HepG2 (cell line): ENCODE results near the gene SYT9. TPM values are rescaled to one million over a fixed set of nuclear protein-coding genes. Genes with fewer than 3 reads are reported as not detected.
A peak's percentile ranks its signal among the peaks of the same experiment; 100 is the strongest.

Experiments used
- CBFB ChIP-seq: sonication (generic); formaldehyde crosslinking; IDR thresholded peaks from 2 replicates; pipeline ENCODE4 v1.4.0; 2020; ENCODE audit warnings: missing genetic modification reagents
- ETV6 ChIP-seq: sonication (generic); formaldehyde crosslinking; conservative IDR thresholded peaks from 2 replicates; pipeline ENCODE4 v1.4.0; 2020; ENCODE audit warnings: missing genetic modification reagents
- GRHL1 ChIP-seq: sonication (generic); formaldehyde crosslinking; conservative IDR thresholded peaks from 2 replicates; pipeline ENCODE4 v1.8.0; 2022; ENCODE audit warnings: missing genetic modification reagents
- STAG1 ChIP-seq: sonication (generic); formaldehyde crosslinking; IDR thresholded peaks from 2 replicates; pipeline ENCODE4 v1.4.0; 2020; ENCODE audit warnings: missing genetic modification reagents
- STAT6 ChIP-seq: sonication (generic); formaldehyde crosslinking; IDR thresholded peaks from 2 replicates; pipeline ENCODE4 v1.4.0; 2020; ENCODE audit warnings: missing genetic modification reagents, mild to moderate bottlenecking, borderline replicate concordance
- TP53 ChIP-seq: sonication (generic); formaldehyde crosslinking; conservative IDR thresholded peaks from 2 replicates; pipeline ENCODE4 v1.4.0; 2020; ENCODE audit warnings: missing genetic modification reagents
- ZFP91 ChIP-seq: sonication (generic); formaldehyde crosslinking; IDR thresholded peaks from 2 replicates; pipeline ENCODE4 v1.9.0; 2022; ENCODE audit warnings: missing genetic modification reagents, mild to moderate bottlenecking, borderline replicate concordance
- ZKSCAN1 ChIP-seq: fragments of 150-350 bp; IDR thresholded peaks from 2 replicates; pipeline ENCODE4 v1.6.1; 2014; ENCODE audit warnings: low read length
- ZNF281 ChIP-seq: sonication (generic); formaldehyde crosslinking; IDR thresholded peaks from 2 replicates; pipeline ENCODE4 v1.4.0; 2020; ENCODE audit warnings: missing genetic modification reagents, borderline replicate concordance
- ZNF326 ChIP-seq: sonication (generic); formaldehyde crosslinking; IDR thresholded peaks from 2 replicates; pipeline ENCODE4 v1.4.0; 2020; ENCODE audit warnings: missing genetic modification reagents, borderline replicate concordance
- ZNF501 ChIP-seq: sonication (generic); formaldehyde crosslinking; IDR thresholded peaks from 2 replicates; pipeline ENCODE4 v1.5.1; 2020; ENCODE audit warnings: mild to moderate bottlenecking, moderate library complexity, missing genetic modification reagents
- ZNF609 ChIP-seq: sonication (generic); formaldehyde crosslinking; IDR thresholded peaks from 2 replicates; pipeline ENCODE4 v1.4.0; 2020; ENCODE audit warnings: mild to moderate bottlenecking, missing genetic modification reagents, borderline replicate concordance
- ZNF7 ChIP-seq: IDR thresholded peaks from 2 replicates; pipeline ENCODE4 v1.6.1; 2016; ENCODE audit warnings: missing biosample characterization, missing genetic modification reagents
- ZNF878 ChIP-seq: sonication (generic); formaldehyde crosslinking; IDR thresholded peaks from 2 replicates; pipeline ENCODE4 v1.8.1; 2023; ENCODE audit warnings: mild to moderate bottlenecking, missing genetic modification reagents, moderate library complexity
- polyA plus RNA-seq, 8 experiments: library from polyadenylated mRNA; depleted of rRNA in 3 of 8; stranded (reverse) in 7 of 8; unstranded in 1 of 8; fragments of >200 nt; fragmentation: Illumina TruSeq in 4 of 8; extraction: Trizol in 4 of 8; gene quantifications; 2 replicates each; pipeline versions ENCODE4 v1.2.1 to v1.2.3, GENCODE V29; 2011 to 2016; ENCODE audit warnings: low read depth in 4 of 8, missing spikeins in 1 of 8, mixed read lengths in 1 of 8; ENCODE audit not compliant: insufficient read depth in 1 of 8
- total RNA-seq, 5 experiments: library from RNA; depleted of rRNA; stranded (reverse); fragments of >200 nt; fragmentation: Illumina TruSeq; extraction: Trizol; gene quantifications; 2 replicates each; pipeline ENCODE4 v1.2.3, GENCODE V29; 2016; ENCODE audit warnings: low read depth in 1 of 5

SYT9 gene
- total and polyA plus RNA-seq, 2 of the 13 experiments (the other 11 are each of a cell fraction or from before 2014, with no cell fraction given), result not detected

- TF ChIP-seq ZNF281 (CRISPR knock-in tag), result no peak
- TF ChIP-seq ZNF878, result no peak
- peak; percentile 72 for TF ChIP-seq ZFP91 (CRISPR knock-in tag)
- TF ChIP-seq ETV6 (CRISPR knock-in tag), result no peak
- TF ChIP-seq STAG1 (CRISPR knock-in tag), result no peak
- no peak for TF ChIP-seq CBFB (CRISPR knock-in tag)
- TF ChIP-seq STAT6 (CRISPR knock-in tag), result no peak
- no peak for TF ChIP-seq TP53 (CRISPR knock-in tag)
- no peak for TF ChIP-seq ZNF326
- no peak for TF ChIP-seq ZKSCAN1
- peak; percentile 27; the same call in 1 of the 2 replicates for TF ChIP-seq ZNF501
- TF ChIP-seq GRHL1 (CRISPR knock-in tag), result no peak
- no peak for TF ChIP-seq ZNF7 (CRISPR knock-in tag)
- no peak for TF ChIP-seq ZNF609
These were observed 233.7 kb downstream of the SYT9 start, which contains the start of gene OLFML1 (continued) for GRCh38 chr11:7485186-7486097.
